ENCODE data around the gene TMEM222.

Gene TMEM222

GRCh38 chr1:27342778-27343638 lies 21.0 kb downstream of the TMEM222 start:
- DNase-seq, result peak; percentile 75 to 81

DNA sequence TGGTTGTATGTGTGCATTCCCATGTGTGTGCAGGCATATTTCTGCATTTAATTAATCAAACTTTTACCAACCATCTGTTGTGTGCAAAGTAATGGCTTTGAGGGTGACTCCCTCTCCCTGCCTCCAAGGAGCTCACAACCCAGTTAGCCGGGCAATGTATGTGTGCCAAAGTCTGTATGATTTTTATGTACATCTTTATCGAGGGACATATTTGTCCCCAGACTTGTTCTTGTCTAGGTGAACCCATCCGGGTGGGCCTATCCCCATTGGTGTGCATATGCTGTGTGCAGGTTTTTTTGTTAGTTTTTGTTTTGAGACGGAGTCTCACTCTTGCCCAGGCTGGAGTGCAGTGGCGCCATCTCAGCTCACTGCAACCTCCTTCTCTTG lies 21.7 kb downstream of the TMEM222 start:
- no peak for DNase-seq

DNA sequence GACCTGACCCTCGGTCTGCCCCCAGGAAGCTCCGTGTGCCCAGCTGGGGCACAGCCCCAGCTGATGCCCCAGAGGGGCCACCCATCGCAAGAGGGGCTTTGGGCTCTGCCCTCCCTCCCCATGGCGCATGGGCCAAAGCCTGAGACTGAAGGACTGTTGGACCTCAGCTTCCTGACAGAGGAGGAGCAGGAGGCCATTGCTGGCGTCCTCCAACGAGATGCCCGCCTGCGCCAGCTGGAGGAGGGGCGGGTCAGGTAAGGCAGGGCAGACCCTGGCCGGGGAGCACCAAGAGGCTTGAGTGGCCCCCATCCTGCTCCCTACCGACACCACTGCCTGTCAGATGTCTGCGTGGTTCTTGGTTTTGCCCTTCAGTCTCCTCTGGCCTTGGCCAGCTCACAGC lies 23.3 kb downstream of the TMEM222 start:
- no peak for DNase-seq

DNA sequence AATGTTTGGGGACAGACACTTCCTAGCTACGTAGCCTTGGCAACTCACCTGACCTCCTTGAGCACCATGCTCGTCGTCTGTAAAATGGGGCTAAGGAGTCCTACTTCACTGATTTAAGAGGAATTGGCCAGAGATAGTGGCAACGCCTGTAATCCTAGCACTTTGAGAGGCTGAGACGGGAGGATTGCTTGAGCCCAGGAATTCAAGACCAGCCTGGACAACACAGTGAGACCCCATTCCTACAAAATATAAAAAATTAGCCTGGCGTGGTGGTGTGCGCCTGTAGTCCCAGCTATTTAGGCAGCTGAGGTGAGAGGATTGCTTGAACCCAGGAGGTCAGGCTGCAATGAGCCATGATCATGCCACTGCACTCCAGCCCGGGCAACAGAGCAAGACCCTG lies 24.4 kb downstream of the TMEM222 start:
- no peak for DNase-seq

- no peak for DNase-seq
These were observed 25.1 kb downstream of the TMEM222 start for GRCh38 chr1:27346991-27347624.

GRCh38 chr1:27348861-27349783 lies 27.2 kb downstream of the TMEM222 start:
- no peak for DNase-seq

- no peak for DNase-seq
These were observed 28.1 kb downstream of the TMEM222 start for GRCh38 chr1:27349784-27350662.

DNA sequence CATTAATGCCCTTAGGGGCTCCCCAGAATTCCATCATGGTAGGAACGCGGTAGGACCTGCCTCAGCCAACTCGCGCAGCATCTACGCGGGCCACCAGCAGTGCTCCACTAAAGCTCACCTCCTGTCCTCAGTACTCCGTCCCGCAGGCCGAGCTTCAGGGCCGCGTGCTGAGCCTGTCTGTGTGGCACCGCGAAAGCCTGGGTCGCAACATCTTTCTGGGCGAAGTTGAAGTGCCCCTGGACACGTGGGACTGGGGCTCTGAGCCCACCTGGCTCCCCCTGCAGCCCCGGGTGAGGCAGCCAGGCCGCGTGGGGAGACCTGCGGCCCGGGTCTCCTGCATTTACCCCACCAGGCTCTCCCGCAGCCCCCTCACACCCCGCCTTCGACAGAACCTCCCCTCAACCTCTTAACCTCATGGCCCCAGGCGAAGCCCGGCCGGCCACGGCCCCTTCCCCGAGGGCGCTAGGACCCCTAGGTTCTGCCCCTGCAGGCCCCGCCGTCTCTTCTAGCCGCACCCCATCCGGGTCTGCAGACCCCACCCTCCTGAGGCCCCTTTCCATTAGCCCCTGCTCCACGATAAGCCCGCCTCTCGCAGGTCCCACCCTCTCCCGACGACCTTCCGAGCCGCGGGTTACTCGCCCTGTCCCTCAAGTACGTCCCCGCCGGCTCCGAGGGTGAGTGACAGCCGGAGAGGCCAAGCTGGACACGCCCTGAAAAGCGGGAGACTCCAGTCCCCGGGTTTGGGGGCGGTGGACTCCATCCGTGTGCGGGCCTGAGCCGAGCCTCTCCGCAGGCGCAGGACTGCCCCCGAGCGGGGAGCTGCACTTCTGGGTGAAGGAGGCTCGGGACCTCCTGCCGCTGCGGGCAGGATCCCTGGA lies 28.9 kb downstream of the TMEM222 start:
- DNase-seq, result no peak

GRCh38 chr1:27351541-27352107 lies 29.7 kb downstream of the TMEM222 start:
- no peak for DNase-seq

- no peak for DNase-seq
These were observed 31.2 kb downstream of the TMEM222 start for GRCh38 chr1:27353166-27353565.

- no peak for DNase-seq
These were observed 31.7 kb downstream of the TMEM222 start for GRCh38 chr1:27353629-27354028.

GRCh38 chr1:27355683-27356082 lies 33.7 kb downstream of the TMEM222 start:
- no peak for DNase-seq

GRCh38 chr1:27356277-27356618 lies 34.3 kb downstream of the TMEM222 start:
- no peak for DNase-seq

DNA sequence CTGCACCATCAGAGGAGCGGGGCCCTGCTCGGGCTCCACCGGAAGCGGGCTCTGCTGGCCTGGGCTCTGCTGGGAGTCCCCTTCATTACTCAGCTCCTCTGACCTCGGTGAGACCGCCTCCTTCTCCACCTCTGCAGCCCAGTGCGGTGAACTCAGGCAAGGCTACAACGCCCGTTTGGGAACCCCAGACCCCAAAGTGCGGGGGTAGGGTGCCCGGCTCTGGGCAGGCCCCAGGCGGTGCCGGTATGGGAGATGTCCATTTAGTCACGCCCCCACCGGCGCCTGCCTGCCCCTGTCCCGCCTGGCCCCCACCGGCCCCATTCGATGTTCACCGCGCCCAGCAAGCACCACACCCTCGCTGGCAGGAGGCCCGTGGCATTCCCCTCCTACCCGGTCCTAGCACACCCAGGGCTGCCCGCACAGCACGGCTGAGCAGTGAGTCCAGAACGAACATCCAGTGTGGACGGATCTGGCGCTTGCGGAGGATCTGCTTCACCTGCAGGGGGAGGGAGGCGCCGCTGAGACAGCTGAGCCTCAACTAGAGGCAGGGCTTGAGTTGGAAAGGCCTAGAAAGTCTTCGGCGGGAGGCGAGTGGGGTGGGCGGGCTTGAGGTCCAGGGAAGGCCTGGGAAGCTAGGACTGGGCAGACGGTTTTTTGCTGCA lies 34.8 kb downstream of the TMEM222 start:
- DNase-seq, result no peak

DNA sequence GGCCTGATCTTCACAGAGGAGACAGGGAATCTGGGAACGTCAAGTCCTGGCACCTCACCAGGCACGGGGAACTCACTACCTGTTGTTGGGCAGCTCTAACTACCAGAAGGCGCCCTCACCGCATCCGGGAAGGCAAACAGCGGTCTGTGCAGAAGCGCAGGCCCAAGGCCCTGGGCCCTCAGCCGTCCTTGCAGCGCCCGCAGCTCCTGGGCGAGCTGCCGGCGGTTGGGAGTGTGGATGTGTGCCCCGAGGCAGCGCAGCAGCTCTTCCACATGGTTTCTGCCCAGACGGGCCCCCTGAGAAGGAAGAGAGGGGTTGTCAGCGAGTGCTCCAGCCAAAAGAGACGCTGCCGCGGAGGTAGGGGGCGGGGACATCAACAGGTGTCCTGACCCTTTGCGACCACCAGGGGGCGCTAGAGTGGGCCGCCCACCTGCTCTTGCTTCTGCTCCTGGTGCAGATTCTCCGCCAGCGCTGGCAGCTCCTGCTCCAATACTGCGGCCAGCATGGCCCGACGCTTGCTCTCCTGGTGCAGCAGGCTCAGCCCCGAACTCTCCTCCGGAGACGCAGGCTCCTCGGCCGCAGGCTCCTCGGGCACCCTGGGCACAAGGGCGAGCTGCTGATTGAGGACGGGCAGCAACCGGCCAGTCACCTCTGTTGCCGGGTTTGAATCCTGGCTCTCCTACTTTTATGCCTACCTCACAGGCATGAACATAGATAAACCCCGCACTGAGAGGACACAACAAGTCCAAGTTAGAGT lies 35.5 kb downstream of the TMEM222 start:
- peak; percentile 76 to 77 for DNase-seq

DNA sequence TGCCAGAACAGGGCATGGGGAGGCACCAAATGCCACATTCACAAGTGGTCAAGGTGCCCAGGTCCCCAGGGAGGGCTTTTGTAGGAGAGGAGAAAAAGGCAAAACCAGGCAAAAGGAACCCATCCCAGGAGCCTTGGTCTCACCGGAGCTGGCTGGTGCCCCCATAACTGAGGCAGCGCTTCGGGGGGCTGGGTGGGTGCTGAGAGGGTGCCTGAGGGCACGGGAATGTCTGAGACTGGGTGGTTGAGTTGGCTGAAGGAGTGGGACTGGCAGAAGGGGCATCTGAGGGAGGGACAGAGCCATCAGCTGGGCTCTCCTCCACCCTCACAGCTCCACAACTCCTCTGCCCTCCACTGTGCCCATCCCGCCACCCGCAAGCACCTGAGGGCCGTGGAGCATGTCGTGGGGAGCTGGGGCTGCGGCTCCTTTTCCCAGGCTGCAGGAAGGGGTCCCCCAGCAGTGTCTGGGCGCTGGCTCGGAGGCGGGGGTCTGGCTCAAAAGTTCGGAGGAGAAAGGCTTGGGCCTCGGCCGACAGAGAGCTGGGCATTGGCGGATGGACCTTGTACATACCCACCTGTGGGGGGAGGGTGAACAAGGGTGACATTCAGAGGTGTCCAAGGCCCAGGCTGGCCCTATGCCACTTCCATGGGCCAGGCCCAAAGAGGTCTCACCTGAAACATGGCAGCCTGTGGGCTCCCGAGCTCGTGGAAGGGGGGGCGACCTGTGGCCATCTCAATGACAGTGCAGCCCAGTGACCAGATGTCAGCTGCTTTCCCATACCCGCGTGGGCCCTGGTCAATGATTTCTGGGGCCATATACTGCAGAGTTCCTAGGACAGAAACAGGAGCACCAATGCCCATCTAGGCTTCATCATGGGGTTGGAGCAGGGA lies 36.3 kb downstream of the TMEM222 start:
- DNase-seq, result no peak

- DNase-seq, result no peak
These were observed 37.0 kb downstream of the TMEM222 start for GRCh38 chr1:27358928-27359313.

- no peak for DNase-seq
These were observed 37.8 kb downstream of the TMEM222 start for GRCh38 chr1:27359822-27360158.

Data from activated CD4-positive, alpha-beta T cell treated with anti-CD3 and anti-CD28 coated beads, Interleukin-2, amount 50 U/mL, for 4 hours (primary cell).